Ascending aorta (tissue), 2 donors: ENCODE results near the gene REST. TPM values are rescaled to one million over a fixed set of nuclear protein-coding genes. Genes with fewer than 3 reads are reported as not detected.

Source experiments
- DNase-seq, 2 donors: peaks; one replicate each; pipeline ENCODE4 v3.0.0-alpha.2; 2019; ENCODE audit warnings: low spot score in 2 of 2
- H3K27ac ChIP-seq, 2 donors: fragments of 200-600 bp; sonication (generic); one replicate each; pipeline ENCODE4 v1.5.1; 2016 to 2017; ENCODE audit warnings: mild to moderate bottlenecking in 1 of 2
- H3K27me3 ChIP-seq: fragments of 200-600 bp; sonication (generic); one replicate; pipeline ENCODE4 v1.5.1; 2017
- H3K36me3 ChIP-seq, 2 donors: fragments of 200-600 bp; sonication (generic); one replicate each; pipeline ENCODE4 v1.5.1; 2016
- H3K4me1 ChIP-seq, 2 donors: fragments of 200-600 bp; sonication (generic); one replicate each; pipeline ENCODE4 v1.5.1; 2016 to 2017; ENCODE audit warnings: mild to moderate bottlenecking in 1 of 2
- H3K4me3 ChIP-seq, 2 donors: fragments of 200-600 bp; sonication (generic); one replicate each; pipeline ENCODE4 v1.5.1; 2016 to 2017; ENCODE audit warnings: mild to moderate bottlenecking in 1 of 2
- H3K9me3 ChIP-seq, 2 donors: fragments of 200-600 bp; sonication (generic); one replicate each; pipeline ENCODE4 v1.5.1; 2016
- intact Hi-C: fragments of 100-400 bp; cut with DNase I; formaldehyde crosslinking; loops from one replicate; pipeline ENCODE4 v1.15.1; 2023
- total RNA-seq: library from RNA; depleted of rRNA; stranded (reverse); fragments of >200 nt; gene quantifications from one replicate; pipeline ENCODE4 v1.1.0, GENCODE V29; 2016
- TF ChIP-seq, protein P1 (sequence below), 3 experiments: fragments of 200-600 bp in 2 of 3; fragments of 450-650 bp in 1 of 3; sonication (generic) in 2 of 3; IDR thresholded peaks; one replicate each; pipeline ENCODE4 v1.5.1; 2016 to 2019; ENCODE audit warnings: antibody characterized with exemption in 3 of 3, mild to moderate bottlenecking in 1 of 3, moderate library complexity in 1 of 3

Gene REST
- total RNA-seq, 1 donor from 2014 or later, result 86.5 TPM

DNA sequence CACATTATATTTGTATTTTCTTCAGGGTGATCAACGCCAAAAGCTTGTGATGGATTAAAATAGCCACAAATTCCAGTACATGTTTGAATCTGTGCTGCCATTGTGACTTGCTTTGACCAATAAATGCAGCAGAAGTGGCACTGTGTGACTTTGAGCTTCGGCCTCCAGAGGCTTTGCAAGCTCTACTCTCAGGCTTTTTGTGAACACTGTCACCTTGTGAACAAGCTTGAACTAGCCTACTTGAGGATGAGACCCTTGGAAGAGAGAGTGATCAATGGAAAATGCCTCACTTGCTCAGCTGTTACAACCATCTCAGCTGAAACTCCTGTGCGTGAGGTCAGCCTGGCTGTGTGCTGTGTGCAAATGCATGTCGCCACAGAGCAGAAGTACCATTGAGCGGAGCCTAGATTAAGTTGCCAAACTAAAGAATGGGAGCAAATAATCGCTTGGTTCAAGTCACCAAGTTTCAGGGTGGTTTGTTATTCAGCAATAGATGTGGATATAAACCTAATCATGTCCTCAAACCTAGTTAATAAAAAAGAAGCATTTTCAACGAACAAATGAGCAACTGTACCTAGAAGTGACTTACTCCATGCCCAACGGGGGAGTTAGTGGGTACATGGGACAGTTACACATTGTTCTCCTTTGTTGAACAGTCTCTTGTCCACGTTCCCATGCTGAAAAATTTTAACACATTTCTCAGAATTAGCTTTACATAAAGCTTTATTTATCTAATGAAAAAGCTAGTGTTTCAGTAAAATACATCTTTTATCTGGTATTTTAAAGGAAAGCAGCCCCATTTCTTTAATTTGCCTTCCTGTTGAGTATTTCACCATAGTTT is 46.2 kb downstream of the REST start:
- H3K4me1 ChIP-seq, result peaks cover 3 to 4% of the 10 kb centered on the region in 2 donors
- TF ChIP-seq, protein P1, sequence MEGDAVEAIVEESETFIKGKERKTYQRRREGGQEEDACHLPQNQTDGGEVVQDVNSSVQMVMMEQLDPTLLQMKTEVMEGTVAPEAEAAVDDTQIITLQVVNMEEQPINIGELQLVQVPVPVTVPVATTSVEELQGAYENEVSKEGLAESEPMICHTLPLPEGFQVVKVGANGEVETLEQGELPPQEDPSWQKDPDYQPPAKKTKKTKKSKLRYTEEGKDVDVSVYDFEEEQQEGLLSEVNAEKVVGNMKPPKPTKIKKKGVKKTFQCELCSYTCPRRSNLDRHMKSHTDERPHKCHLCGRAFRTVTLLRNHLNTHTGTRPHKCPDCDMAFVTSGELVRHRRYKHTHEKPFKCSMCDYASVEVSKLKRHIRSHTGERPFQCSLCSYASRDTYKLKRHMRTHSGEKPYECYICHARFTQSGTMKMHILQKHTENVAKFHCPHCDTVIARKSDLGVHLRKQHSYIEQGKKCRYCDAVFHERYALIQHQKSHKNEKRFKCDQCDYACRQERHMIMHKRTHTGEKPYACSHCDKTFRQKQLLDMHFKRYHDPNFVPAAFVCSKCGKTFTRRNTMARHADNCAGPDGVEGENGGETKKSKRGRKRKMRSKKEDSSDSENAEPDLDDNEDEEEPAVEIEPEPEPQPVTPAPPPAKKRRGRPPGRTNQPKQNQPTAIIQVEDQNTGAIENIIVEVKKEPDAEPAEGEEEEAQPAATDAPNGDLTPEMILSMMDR (IDR thresholded peaks at IDR 0.05), result no peak
- no peaks in the 10 kb centered on the region for H3K9me3 ChIP-seq
- H3K36me3 ChIP-seq, result no peaks in the 10 kb centered on the region
- no peaks in the 10 kb centered on the region for H3K27me3 ChIP-seq
- DNase-seq, result no peak
- H3K4me3 ChIP-seq, result no peak overlapping the region
- intact Hi-C loops, result no loop called here
- H3K27ac ChIP-seq, result no peak overlapping the region

DNA sequence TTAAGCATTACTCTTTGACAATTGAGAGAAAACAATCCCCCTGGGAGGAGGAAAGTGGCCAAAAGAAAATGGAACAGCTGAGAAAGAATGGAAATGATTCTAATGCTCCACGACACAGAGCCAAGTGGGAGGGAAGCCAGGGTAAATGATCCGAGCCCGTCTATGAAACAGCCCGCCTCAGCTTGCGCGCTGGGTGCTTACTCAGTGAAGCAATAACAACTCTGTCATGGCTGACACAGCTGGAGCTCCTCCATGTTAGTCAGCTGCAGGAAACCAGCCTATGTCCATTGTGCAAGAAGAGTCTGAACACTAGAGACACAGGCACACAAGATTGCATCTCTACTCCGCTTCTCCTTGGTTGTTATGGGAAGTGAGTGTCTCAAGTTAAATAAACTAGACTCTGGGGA is 50.4 kb downstream of the REST start:
- Histone ChIP-seq H3K27ac (peak overlapping the region; percentile 28 to 47), H3K4me1 (peaks cover 3 to 6% of the 10 kb centered on the region in 2 donors), H3K27me3 (no peaks in the 10 kb centered on the region), H3K36me3 (peaks cover 14 to 15% of the 10 kb centered on the region in 2 donors), H3K9me3 (no peaks in the 10 kb centered on the region), H3K4me3 (peak overlapping the region in 1 of 2 donors; percentile 25)
- intact Hi-C loops, result loop anchor here (1.0 to 2.0 kb wide), 2 partner anchors 19 to 49 kb away; partner anchors contain the start of gene NOA1
- TF ChIP-seq, protein P1 (IDR thresholded peaks at IDR 0.05), result no peak
- DNase-seq, result peak; percentile 53 to 97

DNA sequence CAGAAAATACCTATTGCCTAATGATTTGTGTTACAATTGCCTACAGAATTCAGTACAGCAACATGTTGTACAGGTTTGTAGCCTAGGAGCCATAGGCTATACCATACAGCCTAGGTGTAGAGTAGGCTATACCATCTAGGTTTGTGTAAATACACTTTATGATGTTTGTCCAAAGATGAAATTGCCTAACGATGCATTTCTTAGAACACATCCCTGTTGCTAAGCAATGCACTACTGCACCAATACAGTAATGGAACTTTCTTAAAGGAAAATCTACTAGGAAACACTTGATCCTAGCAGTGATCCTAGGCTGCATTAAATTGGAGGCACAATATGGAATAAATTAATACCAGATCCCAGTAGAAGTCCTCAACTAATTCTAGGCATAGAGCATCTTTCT is 51.4 kb downstream of the REST start:
- Histone ChIP-seq H3K4me1 (peaks cover 3 to 6% of the 10 kb centered on the region in 2 donors), H3K9me3 (no peaks in the 10 kb centered on the region), H3K4me3 (no peak overlapping the region), H3K36me3 (peaks cover 22 to 25% of the 10 kb centered on the region in 2 donors), H3K27me3 (no peaks in the 10 kb centered on the region), H3K27ac (no peak overlapping the region)
- DNase-seq, result no peak
- intact Hi-C loops, result loop anchor here (2.0 kb wide), 1 partner anchor 50 kb away; no protein-coding TSS in a partner anchor
- TF ChIP-seq, protein P1 (IDR thresholded peaks at IDR 0.05), result no peak

DNA sequence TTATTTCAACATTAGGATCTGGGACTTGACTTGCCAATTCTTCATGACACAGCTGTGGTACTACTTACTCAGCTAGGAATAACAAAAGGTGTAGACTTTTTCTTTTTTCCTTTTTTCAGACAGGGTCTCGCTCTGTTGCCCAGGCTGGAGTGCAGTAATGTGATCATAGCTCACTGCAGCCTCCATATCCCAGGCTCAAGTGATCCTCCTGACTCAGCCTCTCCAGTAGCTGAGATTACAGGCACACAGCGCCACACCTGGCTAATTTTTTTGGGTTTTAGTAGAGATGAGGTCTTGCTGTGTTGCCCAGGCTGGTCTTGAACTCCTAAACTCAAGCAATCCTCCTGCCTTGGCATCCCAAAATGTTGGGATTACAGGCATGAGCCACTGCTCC is 53.4 kb downstream of the REST start:
- no peaks in the 10 kb centered on the region for H3K27me3 ChIP-seq
- no peak for DNase-seq
- no peak overlapping the region for H3K4me3 ChIP-seq
- H3K4me1 ChIP-seq, result peaks cover 3 to 6% of the 10 kb centered on the region in 2 donors
- peaks cover 40 to 43% of the 10 kb centered on the region in 2 donors for H3K36me3 ChIP-seq
- no peak overlapping the region for H3K27ac ChIP-seq
- intact Hi-C loops, result no loop called here
- TF ChIP-seq, protein P1 (IDR thresholded peaks at IDR 0.05), result no peak
- H3K9me3 ChIP-seq, result no peaks in the 10 kb centered on the region

DNA sequence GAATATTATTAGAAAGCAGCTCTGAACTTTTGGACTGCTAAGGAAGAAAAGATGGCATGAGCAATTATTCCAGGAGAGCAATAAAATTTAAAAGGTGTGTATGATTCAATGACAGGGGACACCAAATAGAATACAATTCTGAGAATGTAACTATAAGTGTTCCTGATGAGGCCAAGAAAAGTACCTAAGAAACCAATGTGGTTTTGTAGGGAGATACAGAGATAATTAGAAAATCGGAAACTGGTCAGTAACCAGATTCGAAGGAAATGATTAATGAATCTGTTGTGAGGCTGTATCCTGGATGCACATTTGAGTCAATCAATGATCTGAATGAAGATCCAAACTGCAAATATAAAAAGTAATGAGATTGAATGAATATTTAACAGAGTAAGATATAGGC is 63.7 kb downstream of the REST start:
- intact Hi-C loops, result no loop called here
- no peaks in the 10 kb centered on the region for H3K27me3 ChIP-seq
- H3K4me3 ChIP-seq, result no peak overlapping the region
- TF ChIP-seq, protein P1 (IDR thresholded peaks at IDR 0.05), result no peak
- H3K4me1 ChIP-seq, result peaks cover 5 to 10% of the 10 kb centered on the region in 2 donors
- DNase-seq, result no peak
- peaks cover 0 to 8% of the 10 kb centered on the region in 2 donors for H3K9me3 ChIP-seq
- H3K36me3 ChIP-seq, result peaks cover 47 to 73% of the 10 kb centered on the region in 2 donors
- no peak overlapping the region for H3K27ac ChIP-seq
